HG03039 (cell line): ENCODE results near the gene PLEKHA8.
"Not testable (repeated sequence)": the region's sequence is repeated elsewhere in the genome, so short reads cannot be mapped to it uniquely, and the experiment has no call there.

Source experiments
- ATAC-seq: cut with Tn5 transposase; IDR thresholded peaks from one replicate; pipeline ENCODE4 v1.9.1; 2021; ENCODE audit warnings: mild to moderate bottlenecking, moderate library complexity; ENCODE audit not compliant: unreplicated experiment

PLEKHA8 gene

GRCh38 chr7:30093420-30093952 is 65.3 kb downstream of the PLEKHA8 start:
- ATAC-seq = no peak

DNA sequence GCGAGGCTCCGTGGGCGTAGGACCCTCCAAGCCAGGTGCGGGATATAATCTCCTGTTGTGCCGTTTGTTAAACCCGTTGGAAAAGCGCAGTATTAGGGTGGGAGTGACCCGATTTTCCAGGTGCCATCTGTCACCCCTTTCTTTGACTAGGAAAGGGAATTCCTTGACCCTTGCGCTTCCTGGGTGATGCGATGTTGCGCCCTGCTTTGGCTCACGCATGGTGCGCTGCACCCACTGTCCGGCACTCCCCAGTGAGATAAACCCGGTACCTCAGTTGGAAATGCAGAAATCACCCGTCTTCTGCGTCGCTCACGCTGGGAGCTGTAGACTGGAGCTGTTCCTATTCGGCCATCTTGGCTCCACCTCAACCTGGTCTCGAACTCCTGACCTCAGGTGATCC is 70.4 kb downstream of the PLEKHA8 start:
- ATAC-seq = not testable (repeated sequence)

- ATAC-seq = no peak
Measured at GRCh38 chr7:30102281-30102680, 74.1 kb downstream of the PLEKHA8 start.

- no peak for ATAC-seq
Measured at GRCh38 chr7:30104157-30104556, 75.9 kb downstream of the PLEKHA8 start.

DNA sequence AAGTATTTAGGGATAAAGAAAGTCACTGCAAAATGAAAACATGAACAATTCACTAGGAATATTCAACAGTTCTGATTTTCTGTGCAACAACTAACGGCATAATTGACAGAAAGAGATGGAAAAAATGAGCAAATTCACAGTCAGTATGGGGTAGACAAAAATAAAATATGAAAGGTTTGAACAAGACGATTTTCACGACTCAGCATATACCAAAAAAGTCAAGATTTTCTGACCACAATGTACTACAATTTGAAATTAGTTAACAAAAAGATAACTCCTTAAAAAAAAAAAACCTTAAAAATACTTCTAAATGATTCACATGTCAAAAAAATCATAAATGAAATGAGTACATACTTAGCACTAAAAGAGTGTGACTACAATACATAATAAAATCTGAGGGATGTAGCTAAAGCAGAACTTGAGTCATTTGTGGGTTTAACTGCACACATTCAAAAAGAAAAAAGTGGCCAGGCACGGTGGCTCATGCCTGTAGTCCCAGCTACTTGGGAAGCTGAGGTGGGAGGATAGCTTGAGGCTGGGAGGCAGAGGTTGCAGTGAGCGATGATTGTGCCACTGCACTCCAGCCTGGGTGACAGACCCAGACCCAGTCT is 84.0 kb downstream of the PLEKHA8 start:
- no peak for ATAC-seq

DNA sequence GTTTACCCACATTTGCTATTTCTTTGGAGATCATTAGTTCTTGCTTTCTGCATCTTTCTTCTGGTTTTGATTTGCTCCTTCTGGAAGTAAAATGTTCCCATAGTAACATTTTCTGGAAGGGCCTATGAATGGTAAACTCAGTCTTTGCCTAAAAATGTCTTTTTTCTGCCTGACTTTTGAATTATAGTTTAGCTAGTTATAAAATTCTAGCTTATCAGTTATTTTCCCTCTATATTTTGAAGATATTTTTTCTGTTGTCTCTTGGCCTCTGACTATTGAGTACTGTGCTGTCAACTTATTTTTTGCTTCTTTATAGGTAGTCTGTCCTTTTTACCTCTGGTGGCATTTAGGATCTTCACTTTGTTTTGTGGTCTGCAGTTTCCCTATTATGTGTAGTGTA is 84.9 kb downstream of the PLEKHA8 start:
- no peak for ATAC-seq

GRCh38 chr7:30114536-30115238 is 86.5 kb downstream of the PLEKHA8 start:
- no peak for ATAC-seq

GRCh38 chr7:30115709-30116297 is 87.6 kb downstream of the PLEKHA8 start:
- no peak for ATAC-seq

GRCh38 chr7:30116771-30117170 is 88.6 kb downstream of the PLEKHA8 start:
- ATAC-seq = no peak

GRCh38 chr7:30117896-30118295 is 89.7 kb downstream of the PLEKHA8 start:
- ATAC-seq = no peak

- no peak for ATAC-seq
Measured at GRCh38 chr7:30119890-30120577, 91.8 kb downstream of the PLEKHA8 start.

- ATAC-seq = no peak
Measured at GRCh38 chr7:30133736-30134610, 105.8 kb downstream of the PLEKHA8 start.

GRCh38 chr7:30134611-30135300 is 106.5 kb downstream of the PLEKHA8 start, which contains the start of gene MTURN:
MTURN (plus strand) TSS chr7:30134986; CDS start chr7:30135137, 151 bp downstream.
- ATAC-seq = peak; percentile 85

DNA sequence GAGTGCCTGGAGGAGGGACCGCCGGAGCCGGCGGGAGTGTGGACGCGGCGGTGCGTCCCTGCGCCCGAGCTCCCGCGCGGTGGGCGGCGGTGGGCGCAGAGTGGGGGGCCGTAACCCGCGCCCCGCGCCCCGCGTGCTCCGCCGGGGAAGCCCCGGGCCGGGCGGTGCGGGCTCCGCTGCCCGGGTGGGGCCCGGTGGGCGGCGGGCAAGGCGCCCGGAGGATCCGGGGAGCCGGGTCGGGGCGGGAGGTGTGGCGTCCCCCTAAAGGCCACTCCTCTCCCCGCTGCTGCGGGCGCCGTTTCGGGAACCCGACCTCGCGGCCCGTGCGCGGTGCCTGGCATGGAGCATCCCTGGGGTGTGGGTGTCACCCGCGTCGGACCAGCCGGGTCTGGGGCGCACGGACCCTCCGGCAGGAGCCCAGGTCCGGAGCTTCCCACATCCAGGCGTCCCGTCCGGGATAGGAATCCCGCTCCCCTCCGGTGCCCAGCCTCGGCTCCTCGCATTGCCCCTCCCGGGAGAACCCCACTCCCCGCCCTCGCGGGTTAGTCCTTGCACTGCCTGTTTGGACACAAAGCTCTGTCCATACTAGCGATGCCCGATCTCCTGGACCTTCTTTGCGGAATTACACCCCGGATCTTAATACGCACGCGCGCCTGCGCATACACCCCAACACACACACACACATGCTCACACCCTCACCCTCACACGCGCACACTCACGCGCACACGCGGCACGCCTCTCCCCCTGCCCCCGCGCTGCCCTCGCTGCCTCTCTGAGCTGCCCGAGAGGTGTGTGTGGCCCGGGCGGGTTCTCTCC is 107.3 kb downstream of the PLEKHA8 start:
- peak; percentile 21 for ATAC-seq

GRCh38 chr7:30136117-30136731 is 108.0 kb downstream of the PLEKHA8 start:
- ATAC-seq = no peak

DNA sequence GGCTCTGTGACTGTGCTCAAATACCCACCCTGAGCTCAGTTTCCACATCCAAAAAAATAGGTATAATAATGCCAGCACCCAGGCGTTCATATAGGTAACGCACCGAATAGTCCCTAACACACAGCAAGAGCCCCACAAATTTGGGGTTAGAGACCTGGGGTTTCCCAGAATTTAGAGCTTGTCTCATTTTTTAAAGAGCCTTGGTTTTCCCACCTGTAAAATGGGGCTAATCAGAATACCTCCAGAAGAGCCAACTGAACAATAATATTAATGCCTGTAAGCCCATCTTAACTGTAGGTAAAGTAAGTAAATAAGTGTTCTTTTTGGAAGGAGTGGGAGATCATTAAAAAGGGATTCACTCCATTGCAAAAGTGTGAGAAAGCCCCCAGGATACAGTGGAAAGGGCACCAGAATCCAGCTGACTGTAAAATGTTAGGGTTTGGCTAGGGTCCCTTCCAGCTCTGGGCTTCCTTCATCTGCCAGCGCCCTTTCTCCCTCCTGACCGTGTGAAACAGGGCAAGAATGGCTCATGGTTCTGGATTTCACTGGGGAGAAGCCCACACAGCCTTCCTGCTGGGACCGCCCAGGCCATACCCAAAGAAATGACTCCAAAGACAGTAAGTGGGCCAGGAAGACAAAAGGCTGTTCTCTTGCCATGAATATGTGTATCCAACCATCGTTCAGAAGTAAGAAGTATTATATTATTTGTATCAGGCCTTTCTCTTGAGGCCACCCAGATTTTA is 108.7 kb downstream of the PLEKHA8 start:
- ATAC-seq = no peak

DNA sequence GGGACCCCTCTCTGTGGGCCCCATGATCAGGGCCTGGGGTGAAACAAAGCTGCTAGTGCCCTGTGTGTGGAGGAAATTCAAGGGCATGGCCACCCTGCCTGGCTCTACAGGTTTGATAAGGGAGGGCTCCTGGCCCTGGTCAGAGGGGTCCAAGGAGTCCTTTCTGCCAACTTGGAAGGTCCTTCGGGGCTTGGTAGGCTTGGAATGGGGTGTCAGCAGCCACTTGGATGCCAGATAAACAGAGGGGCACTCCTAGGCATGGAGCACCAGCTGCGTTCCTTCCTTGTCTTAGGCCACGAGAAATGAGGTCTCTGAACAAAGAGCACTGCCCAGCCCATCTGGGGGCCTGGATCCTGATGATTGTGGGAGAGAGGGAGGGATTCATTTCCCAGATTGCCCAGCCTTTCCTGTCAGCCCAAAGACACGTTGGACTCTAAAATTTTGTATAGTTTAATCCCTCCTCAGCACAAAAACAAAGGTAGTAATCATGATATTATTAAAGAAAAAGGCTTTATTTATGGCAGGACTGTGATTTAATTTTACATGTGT is 111.7 kb downstream of the PLEKHA8 start:
- no peak for ATAC-seq

DNA sequence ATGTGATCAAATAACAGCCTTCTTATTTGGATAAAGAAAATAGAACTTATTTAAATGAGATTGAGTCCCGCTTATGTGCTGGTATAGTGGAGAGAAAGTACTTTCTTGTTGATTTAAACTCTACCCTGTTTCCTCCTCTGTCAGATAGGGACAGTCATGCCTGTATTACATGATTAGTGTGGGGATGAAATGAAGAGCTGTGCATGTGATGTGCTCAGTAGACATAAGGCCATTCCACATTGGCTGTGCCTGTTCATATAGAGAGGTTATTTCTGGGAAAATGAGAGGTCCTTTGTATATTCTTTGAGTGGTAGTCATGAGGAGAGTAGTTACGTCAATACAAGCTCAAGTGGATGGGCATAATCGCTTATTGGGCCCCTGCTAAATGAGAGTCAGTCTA is 112.2 kb downstream of the PLEKHA8 start:
- ATAC-seq = no peak
